Cerebellar nuclear complex (tissue), 1 donor: Measurements from ENCODE around the gene TTF2.
"Not testable (repeated sequence)": the region's sequence is repeated elsewhere in the genome, so short reads cannot be mapped to it uniquely, and the experiment has no call there.

Source experiments
- DNase-seq, 2 experiments: peaks; one replicate each; lab custom pipeline; 2025; lab: John Stamatoyannopoulos, UW

TTF2 gene

GRCh38 chr1:117093870-117094621 lies 33.9 kb downstream of the TTF2 start:
- DNase-seq: no peak

GRCh38 chr1:117094841-117095604 lies 34.9 kb downstream of the TTF2 start:
- DNase-seq: no peak

- DNase-seq: no peak
Observed at GRCh38 chr1:117096951-117097408, 36.9 kb downstream of the TTF2 start.

GRCh38 chr1:117097443-117097842 lies 37.3 kb downstream of the TTF2 start:
- no peak for DNase-seq

- no peak for DNase-seq
Observed at GRCh38 chr1:117098287-117098890, 38.3 kb downstream of the TTF2 start.

GRCh38 chr1:117101334-117101733 lies 41.2 kb downstream of the TTF2 start:
- no peak for DNase-seq

GRCh38 chr1:117101858-117102257 lies 41.7 kb downstream of the TTF2 start:
- not testable (repeated sequence) for DNase-seq

GRCh38 chr1:117104986-117105385 lies 44.9 kb downstream of the TTF2 start:
- no peak for DNase-seq

- no peak for DNase-seq
Observed at GRCh38 chr1:117105722-117106121, 45.6 kb downstream of the TTF2 start.

GRCh38 chr1:117106478-117106877 lies 46.4 kb downstream of the TTF2 start:
- no peak for DNase-seq

GRCh38 chr1:117107364-117107763 lies 47.2 kb downstream of the TTF2 start:
- no peak for DNase-seq

GRCh38 chr1:117110774-117111173 lies 50.6 kb downstream of the TTF2 start:
- DNase-seq: no peak

GRCh38 chr1:117112047-117112717 lies 52.1 kb downstream of the TTF2 start:
- DNase-seq: no peak

GRCh38 chr1:117113199-117113598 lies 53.1 kb downstream of the TTF2 start:
- no peak for DNase-seq

GRCh38 chr1:117114877-117115276 lies 54.8 kb downstream of the TTF2 start:
- DNase-seq: no peak

- no peak for DNase-seq
Observed at GRCh38 chr1:117116090-117116783, 56.1 kb downstream of the TTF2 start.

GRCh38 chr1:117116784-117117130 lies 56.6 kb downstream of the TTF2 start:
- DNase-seq: no peak

- DNase-seq: no peak
Observed at GRCh38 chr1:117117697-117118096, 57.6 kb downstream of the TTF2 start.

- no peak for DNase-seq
Observed at GRCh38 chr1:117118137-117118536, 58.0 kb downstream of the TTF2 start.

GRCh38 chr1:117119144-117119543 lies 59.0 kb downstream of the TTF2 start:
- DNase-seq: not testable (repeated sequence)

GRCh38 chr1:117120774-117121588 lies 60.9 kb downstream of the TTF2 start:
- no peak for DNase-seq
